Measurements from ENCODE around the gene SLC7A9. TPM values are rescaled to one million over a fixed set of nuclear protein-coding genes. Genes with fewer than 3 reads are reported as not detected.

Gene SLC7A9
- total and polyA plus RNA-seq, 2 donors (not counting 3 experiments of a cell fraction or from before 2014, with no cell fraction given), result 0.06 TPM; not detected in 1

DNA sequence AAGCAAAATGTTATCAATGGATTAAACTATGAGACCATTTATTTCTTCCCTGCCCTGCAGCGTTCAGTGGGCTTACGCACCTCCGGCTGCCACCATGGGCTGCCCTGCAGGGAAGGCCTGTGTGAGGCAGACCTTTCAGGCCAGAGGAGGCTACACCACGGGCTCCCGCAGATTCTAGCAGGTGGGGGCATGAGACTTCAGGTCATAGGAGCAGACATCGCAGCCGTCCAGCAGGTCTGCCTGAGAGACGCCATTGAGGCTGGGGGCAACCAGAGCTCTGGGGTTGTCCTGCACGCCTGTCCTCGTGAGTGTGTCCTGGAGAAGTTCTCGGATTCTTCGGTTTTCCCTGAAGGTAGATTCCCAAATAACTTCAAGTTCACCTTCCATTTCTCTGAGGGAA is 9.4 kb upstream of the SLC7A9 start:
- no TSS peak for BruUV-seq (replicated peaks)
- TF ChIP-seq EZH2 (IDR thresholded peaks at IDR 0.05; ENCODE audit: borderline replicate concordance, low read depth, low read length, severe bottlenecking) (no peak), POLR2A (IDR thresholded peaks at IDR 0.05; ENCODE audit: low read depth, low read length) (no peak), MYC (IDR thresholded peaks at IDR 0.05; ENCODE audit: low read depth, low read length) (no peak), FOS (IDR thresholded peaks at IDR 0.05; ENCODE audit: borderline replicate concordance, insufficient read depth, low read length) (no peak)
- TF ChIP-seq, protein P1, sequence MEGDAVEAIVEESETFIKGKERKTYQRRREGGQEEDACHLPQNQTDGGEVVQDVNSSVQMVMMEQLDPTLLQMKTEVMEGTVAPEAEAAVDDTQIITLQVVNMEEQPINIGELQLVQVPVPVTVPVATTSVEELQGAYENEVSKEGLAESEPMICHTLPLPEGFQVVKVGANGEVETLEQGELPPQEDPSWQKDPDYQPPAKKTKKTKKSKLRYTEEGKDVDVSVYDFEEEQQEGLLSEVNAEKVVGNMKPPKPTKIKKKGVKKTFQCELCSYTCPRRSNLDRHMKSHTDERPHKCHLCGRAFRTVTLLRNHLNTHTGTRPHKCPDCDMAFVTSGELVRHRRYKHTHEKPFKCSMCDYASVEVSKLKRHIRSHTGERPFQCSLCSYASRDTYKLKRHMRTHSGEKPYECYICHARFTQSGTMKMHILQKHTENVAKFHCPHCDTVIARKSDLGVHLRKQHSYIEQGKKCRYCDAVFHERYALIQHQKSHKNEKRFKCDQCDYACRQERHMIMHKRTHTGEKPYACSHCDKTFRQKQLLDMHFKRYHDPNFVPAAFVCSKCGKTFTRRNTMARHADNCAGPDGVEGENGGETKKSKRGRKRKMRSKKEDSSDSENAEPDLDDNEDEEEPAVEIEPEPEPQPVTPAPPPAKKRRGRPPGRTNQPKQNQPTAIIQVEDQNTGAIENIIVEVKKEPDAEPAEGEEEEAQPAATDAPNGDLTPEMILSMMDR (IDR thresholded peaks at IDR 0.05; ENCODE audit: extremely low read depth in 1 of 2, insufficient read depth in 1 of 2, low read depth in 1 of 2, low read length in 2 of 2), result no peak
- TF ChIP-seq, protein P2, sequence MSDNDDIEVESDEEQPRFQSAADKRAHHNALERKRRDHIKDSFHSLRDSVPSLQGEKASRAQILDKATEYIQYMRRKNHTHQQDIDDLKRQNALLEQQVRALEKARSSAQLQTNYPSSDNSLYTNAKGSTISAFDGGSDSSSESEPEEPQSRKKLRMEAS (IDR thresholded peaks at IDR 0.05; ENCODE audit: insufficient read depth, insufficient read length), result no peak
- dilution Hi-C loops (cut with MboI; ENCODE audit: extremely low pct_ligation_motif_present, low sequenced_read_pairs) (no loop called here), intact Hi-C loops (cut with micrococcal nuclease) (no loop called here)
- no peak for FAIRE-seq
- POLR2A ChIA-PET, result interaction anchor here (0.6 kb wide), 1 partner anchor 308 kb away, joined by 5 read pairs; no protein-coding TSS in a partner anchor
- no peaks in the 10 kb centered on the region for H3K4me1 ChIP-seq (ENCODE audit: control insufficient read depth, extremely low read depth, insufficient read depth, low read length)
- H4K20me1 ChIP-seq (replicated peaks; ENCODE audit: control insufficient read depth, extremely low read depth, insufficient read depth, low read length), result no peaks in the 10 kb centered on the region
- H3K9ac ChIP-seq (replicated peaks; ENCODE audit: extremely low read depth, insufficient read depth, low read length), result no peak overlapping the region
- no peaks in the 10 kb centered on the region for H3K27me3 ChIP-seq (ENCODE audit: control insufficient read depth in 2 of 2, insufficient read depth in 2 of 2, low read length in 2 of 2)
- no peaks in the 10 kb centered on the region for H3K79me2 ChIP-seq (ENCODE audit: control insufficient read depth, insufficient read depth, low read length)
- H2AFZ ChIP-seq (ENCODE audit: low read depth, low read length), result no peak overlapping the region
- no peaks in the 10 kb centered on the region for H3K9me3 ChIP-seq (replicated peaks; ENCODE audit: control insufficient read depth, insufficient read depth, low read length)
- H3K9me1 ChIP-seq (replicated peaks; ENCODE audit: control insufficient read depth, extremely low read depth, insufficient read depth, low read length), result no peaks in the 10 kb centered on the region
- H3K4me3 ChIP-seq (replicated peaks in 1 of 3; ENCODE audit: insufficient read depth in 1 of 3, low read depth in 1 of 3, low read length in 3 of 3), result no peak overlapping the region
- CTCF ChIA-PET, result interaction anchor here (1.4 kb wide), 1 partner anchor 13 kb away, joined by 3 read pairs; no protein-coding TSS in a partner anchor
- H3K27ac ChIP-seq (ENCODE audit: insufficient read depth, low read depth, low read length), result no peak overlapping the region
- no peaks in the 10 kb centered on the region for H3K36me3 ChIP-seq (ENCODE audit: control insufficient read depth in 2 of 2, extremely low read depth in 1 of 2, insufficient read depth in 2 of 2, low read length in 2 of 2)
- H3K4me2 ChIP-seq (ENCODE audit: insufficient read depth, low read length), result no peak overlapping the region
- DNase-seq (ENCODE audit: low read depth, low spot score), result no peak
